ENCODE measurements around the gene AP1M1.
"Not testable (repeated sequence)": the region's sequence is repeated elsewhere in the genome, so short reads cannot be mapped to it uniquely, and the experiment has no call there.

The AP1M1 gene

DNA sequence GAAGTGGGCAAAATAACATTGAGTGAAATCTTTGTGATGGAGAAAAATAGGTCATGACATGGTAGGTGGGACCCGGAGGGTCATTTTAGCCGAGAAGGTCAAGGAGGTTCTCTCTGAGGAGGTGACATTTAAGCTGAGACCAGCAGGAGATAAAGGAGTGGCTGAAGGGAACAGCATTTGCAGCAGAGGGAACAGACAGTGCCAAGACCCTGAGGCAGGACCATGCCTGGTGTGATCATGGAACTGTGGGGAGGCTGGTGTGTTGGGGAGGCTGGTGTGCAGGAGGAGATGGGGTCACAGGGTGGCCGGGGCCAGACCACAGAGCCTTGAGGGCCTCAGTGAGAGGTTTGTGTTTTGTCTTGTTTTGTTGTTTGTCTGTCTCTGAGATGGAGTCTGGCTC, 67.5 kb downstream of the AP1M1 start:
- DNase-seq, result no peak

DNA sequence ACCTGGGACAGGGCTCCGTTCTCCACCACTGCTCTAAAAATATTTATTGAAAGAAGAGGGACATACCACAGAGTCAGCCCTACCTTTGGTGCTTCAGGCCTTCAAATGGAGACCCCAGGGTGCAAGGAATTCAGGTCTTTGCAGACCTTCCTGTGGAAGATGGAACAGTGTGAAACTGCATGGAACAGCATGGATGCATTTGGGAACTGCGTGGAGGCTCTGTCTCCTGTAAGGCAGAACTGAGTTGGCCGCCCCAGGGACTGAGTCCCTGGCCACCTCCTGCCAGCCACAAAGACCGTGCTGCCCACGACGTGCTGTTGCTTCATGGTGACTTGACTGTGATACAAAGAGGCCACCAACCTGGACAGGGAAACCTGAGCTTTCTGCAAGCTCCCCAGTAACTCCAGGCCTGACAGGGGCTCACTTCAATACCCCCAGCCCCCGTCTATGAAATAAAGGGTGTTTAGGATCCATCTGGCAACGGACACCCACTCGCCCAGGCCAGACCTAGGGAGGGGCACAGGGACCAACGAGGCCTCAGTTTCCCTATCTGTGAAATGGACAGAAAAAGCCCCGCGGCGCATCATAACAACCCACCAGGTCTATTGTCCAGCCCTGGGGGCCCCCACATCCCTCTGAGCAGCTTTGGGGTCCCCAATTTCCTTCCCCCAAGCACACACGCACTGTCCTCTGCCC, 68.3 kb downstream of the AP1M1 start:
- no peak for DNase-seq

GRCh38 chr19:16266586-16266942, 68.9 kb downstream of the AP1M1 start:
- DNase-seq, result no peak

DNA sequence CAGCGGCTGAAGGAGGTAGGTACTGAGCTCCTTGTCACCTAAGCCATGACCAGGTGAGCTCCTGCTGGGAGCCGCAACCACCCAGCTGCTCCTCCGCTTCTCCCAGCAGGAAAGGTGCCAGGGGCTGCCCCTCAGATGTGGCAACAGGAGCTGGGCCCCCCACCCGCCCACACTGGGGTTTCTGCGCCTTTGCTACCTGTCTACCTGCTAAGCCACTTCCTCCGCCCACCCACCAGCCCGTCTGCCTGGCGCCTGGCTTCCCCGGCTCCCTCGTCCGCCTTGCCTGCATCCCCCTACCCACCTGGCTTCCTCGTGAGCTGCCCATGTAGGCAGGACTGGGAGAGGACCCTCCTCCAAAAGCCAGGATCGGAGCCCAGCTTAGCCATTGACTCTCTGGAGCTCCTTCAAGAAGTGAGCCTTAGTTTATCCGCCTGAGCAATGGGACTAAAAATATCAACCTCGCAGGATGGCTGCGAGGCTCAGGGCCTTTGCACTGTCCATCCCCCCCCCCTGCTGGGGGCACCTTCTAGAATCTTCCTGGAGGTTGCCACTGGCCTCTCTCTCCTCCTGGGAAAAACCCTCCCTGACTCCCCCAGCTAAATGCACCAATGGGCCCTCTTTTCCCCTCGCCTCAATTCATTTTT, 71.1 kb downstream of the AP1M1 start:
- DNase-seq, result no peak

DNA sequence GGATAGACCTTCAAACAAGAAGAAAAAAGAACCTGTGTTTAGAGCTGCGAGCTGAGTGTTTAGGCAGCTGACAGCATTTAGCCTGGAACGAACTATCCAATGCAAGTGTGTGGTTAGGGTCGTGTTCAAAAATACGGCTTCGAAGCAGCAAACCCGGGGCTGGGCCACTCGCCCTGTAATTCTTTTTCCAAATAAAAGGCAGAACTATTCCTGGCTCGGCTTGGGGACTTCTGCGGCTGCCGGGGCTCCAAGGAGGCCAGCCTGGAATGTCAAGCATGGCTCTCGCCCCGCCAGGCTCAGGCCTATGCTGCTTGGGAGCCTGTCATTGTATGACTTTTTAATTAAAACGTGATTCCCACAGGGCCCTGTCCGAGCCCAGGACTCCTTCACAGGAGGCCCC, 75.2 kb downstream of the AP1M1 start:
- DNase-seq, result no peak

DNA sequence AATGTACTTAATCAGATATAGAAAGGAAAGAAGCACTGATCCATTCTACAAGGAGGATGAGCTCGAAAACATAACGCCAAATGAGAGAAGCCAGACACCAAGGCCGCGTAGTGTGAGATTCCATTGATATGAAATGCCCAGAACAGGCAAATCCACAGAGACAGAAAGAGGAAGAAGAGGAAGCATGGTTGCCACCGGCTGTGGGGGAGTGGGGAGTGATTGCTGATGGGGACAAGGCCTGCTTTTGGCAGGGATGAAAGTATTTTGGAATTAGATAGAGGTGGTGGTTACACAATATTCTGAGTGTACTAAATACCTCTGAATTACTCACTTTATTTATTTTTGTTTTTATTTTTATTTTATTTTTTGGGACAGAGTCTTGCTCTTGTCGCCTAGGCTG, 76.7 kb downstream of the AP1M1 start:
- DNase-seq, result no peak

DNA sequence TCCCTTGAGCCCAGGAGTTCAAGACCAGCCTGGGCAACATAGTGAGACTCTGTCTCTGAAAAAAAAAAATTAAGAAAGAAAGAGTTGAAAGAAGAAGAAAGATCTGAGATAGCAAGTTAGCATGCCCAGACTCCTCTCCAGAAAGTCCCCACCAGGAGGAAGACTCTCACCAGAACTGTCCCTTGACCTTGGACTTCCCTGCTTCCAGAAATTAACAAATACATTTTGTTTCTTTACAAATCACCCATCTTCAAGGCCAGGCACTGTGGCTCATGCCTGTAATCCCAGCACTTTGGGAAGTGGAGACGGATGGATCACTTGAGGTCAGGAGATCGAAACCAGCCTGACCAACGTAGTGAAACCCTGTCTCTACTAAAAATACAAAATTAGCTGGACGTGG, 82.6 kb downstream of the AP1M1 start:
- DNase-seq, result no peak

GRCh38 chr19:16281743-16282142, 84.0 kb downstream of the AP1M1 start:
- DNase-seq, result no peak

GRCh38 chr19:16283210-16284061, 85.7 kb downstream of the AP1M1 start:
- no peak for DNase-seq

- no peak for DNase-seq
These were observed 86.8 kb downstream of the AP1M1 start for GRCh38 chr19:16284505-16284904.

DNA sequence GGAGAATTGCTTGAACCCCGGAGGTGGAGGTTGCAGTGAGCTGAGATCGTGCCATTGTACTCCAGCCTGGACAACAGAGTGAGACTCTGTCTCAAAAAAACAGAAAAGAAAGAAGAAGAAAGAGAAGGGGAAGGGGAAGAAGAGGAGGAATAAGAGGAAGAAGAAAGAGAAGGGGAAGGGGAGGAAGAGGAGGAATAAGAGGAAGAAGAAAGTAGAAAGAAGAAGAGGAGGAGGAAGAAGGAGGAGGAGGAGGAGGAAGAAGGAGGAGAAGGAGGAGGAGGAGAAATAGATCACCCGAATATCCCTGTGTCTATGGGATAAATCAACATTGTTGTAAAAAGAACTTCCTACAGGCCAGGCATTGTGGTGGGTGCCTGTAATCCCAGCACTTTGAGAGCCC, 87.4 kb downstream of the AP1M1 start:
- not testable (repeated sequence) for DNase-seq

- no peak for DNase-seq
These were observed 88.2 kb downstream of the AP1M1 start for GRCh38 chr19:16285769-16286498.

DNA sequence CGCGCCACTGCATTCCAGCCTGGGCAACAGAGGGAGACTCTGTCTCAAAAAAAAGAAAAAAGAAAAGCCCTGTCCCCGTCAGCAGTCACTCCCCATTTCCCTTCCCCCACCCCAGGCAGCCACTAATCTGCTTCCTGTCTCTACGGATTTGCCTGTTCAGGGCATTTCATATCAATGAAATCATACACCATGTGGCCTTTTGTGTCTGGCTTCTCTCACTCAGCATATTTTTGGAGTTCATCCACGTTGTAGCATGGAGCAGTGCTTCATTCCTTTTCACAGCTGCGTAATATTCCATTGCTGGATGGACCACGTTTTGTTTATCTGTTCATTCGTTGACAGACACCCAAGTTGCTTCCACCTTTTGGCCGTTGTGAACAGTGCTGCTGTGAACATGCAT, 90.8 kb downstream of the AP1M1 start:
- no peak for DNase-seq

DNA sequence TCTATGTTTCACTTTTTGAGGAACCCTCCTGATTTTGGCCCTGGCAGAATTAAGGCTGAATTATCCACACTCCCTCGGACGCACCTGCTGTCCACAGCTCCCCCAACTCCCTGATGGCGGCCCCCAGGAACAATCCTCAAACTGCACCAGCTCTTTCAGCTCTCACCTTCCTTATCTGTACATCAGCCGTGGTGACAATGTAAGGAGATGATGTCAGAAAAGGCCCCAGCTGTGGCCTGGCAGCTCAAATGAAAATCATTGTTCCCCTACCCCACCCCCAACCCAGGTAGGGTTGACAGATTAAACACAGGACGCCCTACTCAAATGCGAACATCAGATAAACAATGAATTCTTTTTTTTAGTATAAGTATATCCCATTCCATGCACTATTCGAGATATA, 91.9 kb downstream of the AP1M1 start:
- DNase-seq, result no peak

DNA sequence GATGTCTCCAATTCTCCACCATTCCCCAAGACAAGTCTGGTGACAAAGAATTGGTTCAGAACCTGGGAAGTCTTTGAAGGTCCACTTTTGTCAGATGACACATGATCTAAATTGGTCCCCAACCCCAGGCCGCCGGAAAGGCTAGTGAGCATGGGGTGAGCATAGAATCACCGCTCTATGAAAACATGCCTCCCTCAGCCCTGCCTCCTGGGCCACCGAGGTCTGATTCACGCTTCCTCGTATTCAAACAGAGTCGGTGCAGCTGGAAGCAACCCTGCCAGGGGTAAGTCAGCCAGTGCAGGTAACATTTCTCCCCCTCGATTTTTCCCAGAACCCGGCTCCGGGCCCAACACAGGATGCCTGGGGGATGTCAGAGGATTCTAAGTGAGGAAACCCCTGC, 93.0 kb downstream of the AP1M1 start:
- no peak for DNase-seq

DNA sequence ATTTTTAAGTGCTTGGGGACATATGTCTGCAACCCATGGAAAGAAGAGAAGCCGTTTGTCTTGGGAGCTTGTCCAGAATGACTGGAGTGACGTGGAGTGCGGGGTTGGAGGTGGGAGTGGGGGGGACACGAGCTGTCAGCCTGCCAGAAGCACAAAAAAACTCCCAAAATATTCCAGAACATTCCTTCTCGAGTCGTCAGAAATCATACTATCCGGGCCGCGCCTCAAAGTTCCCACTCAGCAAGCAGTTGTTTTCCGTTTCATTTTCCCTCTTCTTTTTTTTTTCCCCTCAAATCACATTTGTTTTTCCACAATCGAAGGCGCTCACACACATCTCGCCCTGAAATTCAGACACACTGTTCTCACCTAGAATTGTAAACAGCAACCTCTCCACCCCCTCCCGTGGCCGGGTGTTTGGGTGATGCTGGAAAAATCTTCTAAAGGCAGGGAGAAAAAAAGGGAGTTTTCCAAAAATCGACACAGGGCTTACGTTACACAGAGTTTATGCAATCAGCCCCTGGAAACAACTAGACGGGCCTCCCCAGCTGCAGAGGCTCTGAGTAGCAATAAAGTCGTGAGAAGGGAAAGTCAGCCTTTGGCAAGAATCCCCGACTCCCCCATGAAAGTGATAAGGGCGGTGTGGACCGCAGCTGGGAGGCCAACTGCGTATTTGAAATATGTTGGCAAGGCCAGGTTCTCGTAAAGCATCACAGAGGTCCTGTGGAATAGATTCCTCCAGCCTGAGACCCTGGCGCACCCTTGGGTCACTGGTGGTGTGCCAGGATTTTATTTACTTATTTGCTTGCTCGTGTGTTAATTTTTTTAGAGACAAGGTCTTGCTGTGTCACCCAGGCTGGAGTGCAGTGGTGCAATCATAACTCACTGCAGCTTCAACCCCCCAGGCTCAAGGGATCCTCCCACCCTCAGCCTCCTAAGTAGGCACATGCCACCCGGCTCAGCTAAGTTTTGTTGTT, 95.7 kb downstream of the AP1M1 start:
- peak; percentile 16 for DNase-seq

DNA sequence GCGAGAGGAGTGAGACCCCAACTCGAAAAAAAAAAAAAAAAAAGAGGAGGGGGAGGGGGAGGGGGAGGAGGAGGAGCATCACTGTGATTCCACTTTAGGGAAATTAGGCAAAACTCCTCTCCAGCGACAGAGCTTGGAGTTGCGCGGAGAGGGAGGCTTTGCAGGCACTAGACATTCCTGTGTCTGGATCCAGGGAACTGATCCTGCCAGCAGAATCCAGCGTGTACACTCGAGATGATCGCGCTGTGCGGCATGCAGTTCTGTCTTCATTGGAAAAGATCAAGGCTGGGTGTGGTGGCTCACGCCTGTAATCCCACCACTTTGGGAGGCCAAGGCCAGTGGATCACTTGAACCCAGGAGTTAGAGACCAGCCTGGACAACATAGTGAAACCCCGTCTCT, 97.3 kb downstream of the AP1M1 start:
- no peak for DNase-seq

Measured in kidney glomerular epithelial cell (primary cell).